ENCODE results near the gene TRIM26.

Gene TRIM26

GRCh38 chr6:30136570-30137286 lies 76.5 kb downstream of the TRIM26 start:
- H3K4me1 Mint-ChIP-seq: no peaks in the 10 kb centered on the region
- H3K36me3 Mint-ChIP-seq (ENCODE audit: insufficient read depth): no peaks in the 10 kb centered on the region
- no peaks in the 10 kb centered on the region for H3K9me3 Mint-ChIP-seq
- peaks cover 51% of the 10 kb centered on the region for H3K27me3 Mint-ChIP-seq
- H3K27ac Mint-ChIP-seq (ENCODE audit: low read depth): no peak overlapping the region
- DNase-seq (ENCODE audit: low spot score in 2 of 2): no peak
- H3K4me3 Mint-ChIP-seq: no peak overlapping the region
- ATAC-seq (replicated peaks; ENCODE audit: extremely low read depth, poor library complexity, severe bottlenecking): no peak

- Mint-ChIP-seq H3K4me3 (no peak within 1 kb of the TSS), H3K9me3 (no peaks in the 10 kb centered on the region), H3K27ac (ENCODE audit: low read depth) (no peak within 1 kb of the TSS), H3K36me3 (ENCODE audit: insufficient read depth) (peaks cover 2% of the 10 kb centered on the region), H3K27me3 (peaks cover 51% of the 10 kb centered on the region), H3K4me1 (peaks cover 4% of the 10 kb centered on the region)
- ATAC-seq (replicated peaks; ENCODE audit: extremely low read depth, poor library complexity, severe bottlenecking) (no peak), DNase-seq (ENCODE audit: low spot score in 2 of 2) (no peak)
Measured at GRCh38 chr6:30135757-30136156, 77.4 kb downstream of the TRIM26 start, which contains the start of gene TRIM40. Gene TRIM40, plus strand, starts transcription at chr6:30136140. Its CDS starts 897 bp downstream, at chr6:30137037.

GRCh38 chr6:30135147-30135546 lies 78.1 kb downstream of the TRIM26 start:
- Mint-ChIP-seq H3K4me1 (peaks cover 6% of the 10 kb centered on the region), H3K27ac (ENCODE audit: low read depth) (no peak overlapping the region), H3K9me3 (no peaks in the 10 kb centered on the region), H3K36me3 (ENCODE audit: insufficient read depth) (peaks cover 2% of the 10 kb centered on the region), H3K27me3 (peaks cover 54% of the 10 kb centered on the region), H3K4me3 (no peak overlapping the region)
- no peak for ATAC-seq (replicated peaks; ENCODE audit: extremely low read depth, poor library complexity, severe bottlenecking)
- no peak for DNase-seq (ENCODE audit: low spot score in 2 of 2)

Measured in central memory CD8-positive, alpha-beta T cell (primary cell).